A549 treated with CORT108297 at 1 μM for 4 hours (cell line): Measurements from ENCODE around the gene TTR. TPM values are rescaled to one million over a fixed set of nuclear protein-coding genes. Genes with fewer than 3 reads are reported as not detected.

Source experiments
- total RNA-seq: library from RNA; stranded (reverse); fragments of 200-300 nt; extraction: Qiagen RNA extraction; gene quantifications from 5 replicates; pipeline ENCODE4 v1.2.3, GENCODE V29; 2022

The TTR gene
- total RNA-seq, result 0.08 to 0.24 TPM (median 0.14 TPM) in 4 of 5 replicates, not detected in the other

DNA sequence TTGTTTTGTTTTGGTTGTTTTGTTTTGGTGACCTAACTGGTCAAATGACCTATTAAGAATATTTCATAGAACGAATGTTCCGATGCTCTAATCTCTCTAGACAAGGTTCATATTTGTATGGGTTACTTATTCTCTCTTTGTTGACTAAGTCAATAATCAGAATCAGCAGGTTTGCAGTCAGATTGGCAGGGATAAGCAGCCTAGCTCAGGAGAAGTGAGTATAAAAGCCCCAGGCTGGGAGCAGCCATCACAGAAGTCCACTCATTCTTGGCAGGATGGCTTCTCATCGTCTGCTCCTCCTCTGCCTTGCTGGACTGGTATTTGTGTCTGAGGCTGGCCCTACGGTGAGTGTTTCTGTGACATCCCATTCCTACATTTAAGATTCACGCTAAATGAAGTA is at the start of gene TTR:
TSS of gene TTR (plus strand) at position 250 of the 400 bp plus-strand sequence. CDS start at position 276, 26 bp downstream.

Other genes starting within 250 kb of the TTR start
- gene DSG4, start 215.1 kb upstream of the TTR start, total RNA-seq, result not detected in 5 replicates
- 0.01 TPM in 3 of 5 replicates, not detected in the others for gene DSG3, start 144.1 kb upstream of the TTR start, total RNA-seq
- 42.8 to 70.7 TPM (median 58.8 TPM) in 5 replicates for gene DSG2, start 93.7 kb upstream of the TTR start, total RNA-seq
- gene B4GALT6, start 92.7 kb downstream of the TTR start, total RNA-seq, result 5.6 to 7.9 TPM (median 6.8 TPM) in 5 replicates
- not detected in 5 replicates for gene SLC25A52, start 169.0 kb downstream of the TTR start, total RNA-seq